Endothelial cell of umbilical vein (primary cell): ENCODE results near the gene CEP152. TPM values are rescaled to one million over a fixed set of nuclear protein-coding genes. Genes with fewer than 3 reads are reported as not detected.

Experiments
- BruUV-seq: library from RNA; stranded (reverse); fragments of 400-500 nt; replicated peaks from 2 replicates; lab custom pipeline; 2021; lab: Mats Ljungman, UMichigan
- CTCF ChIA-PET: fragments of 300-600, 350-600 bp; sonication (Branson Sonifier 250); formaldehyde crosslinking; loops from one replicate; lab custom pipeline; 2021; ENCODE audit warnings: antibody characterized with exemption, inconsistent platforms; lab: Charles Lee
- POLR2A ChIA-PET: fragments of 300-600, 350-600 bp; sonication (Branson Sonifier 250); formaldehyde crosslinking; loops from one replicate; lab custom pipeline; 2021; ENCODE audit warnings: antibody characterized with exemption, inconsistent platforms; lab: Charles Lee
- DNase-seq: peaks from one replicate; pipeline ENCODE4 v3.0.0-alpha.2; 2011; ENCODE audit warnings: low read depth, low spot score
- FAIRE-seq: peaks from 2 replicates; lab custom pipeline; 2011; peaks lifted over from hg19 to GRCh38; lab: Jason Lieb, UNC
- H2AFZ ChIP-seq: 2 replicates; pipeline ENCODE4 v1.6.0; 2012; ENCODE audit warnings: low read depth, low read length, control low read depth, inconsistent platforms
- H3K27ac ChIP-seq: 2 replicates; pipeline ENCODE4 v1.5.1; 2011; ENCODE audit warnings: low read depth, mild to moderate bottlenecking, control low read depth, low read length, moderate library complexity; ENCODE audit not compliant: insufficient read depth
- H3K27me3 ChIP-seq, 2 experiments: 2 replicates each; pipeline versions ENCODE4 v1.6.0 to v1.6.1; 2011; ENCODE audit warnings: low read length in 2 of 2, mixed read lengths in 1 of 2; ENCODE audit not compliant: control insufficient read depth in 2 of 2, insufficient read depth in 2 of 2
- H3K36me3 ChIP-seq, 2 experiments: 2 replicates in 1 of 2; 3 replicates in 1 of 2; pipeline ENCODE4 v1.5.1; 2011; ENCODE audit warnings: low read length in 2 of 2, mild to moderate bottlenecking in 1 of 2, moderate library complexity in 1 of 2; ENCODE audit not compliant: control insufficient read depth in 2 of 2, insufficient read depth in 2 of 2; ENCODE audit errors: extremely low read depth in 1 of 2
- H3K4me1 ChIP-seq: 3 replicates; pipeline ENCODE4 v1.5.1; 2011; ENCODE audit warnings: mild to moderate bottlenecking, low read length; ENCODE audit not compliant: control insufficient read depth, insufficient read depth; ENCODE audit errors: extremely low read depth
- H3K4me2 ChIP-seq: 2 replicates; pipeline ENCODE4 v1.6.1; 2011; ENCODE audit warnings: low read length, control low read depth, mixed read lengths; ENCODE audit not compliant: insufficient read depth
- H3K4me3 ChIP-seq, 3 experiments: fragments of 200-600 bp in 1 of 3; sonication (generic), shearing (Covaris generic) in 1 of 3; replicated peaks in 1 of 3; 2 replicates each; pipeline ENCODE4 v1.5.1; 2011 to 2016; ENCODE audit warnings: control low read depth in 3 of 3, low read length in 3 of 3, mild to moderate bottlenecking in 2 of 3, inconsistent platforms in 1 of 3, low read depth in 1 of 3, moderate library complexity in 1 of 3; ENCODE audit not compliant: insufficient read depth in 1 of 3
- H3K79me2 ChIP-seq: 2 replicates; pipeline ENCODE4 v1.6.0; 2012; ENCODE audit warnings: low read length, inconsistent platforms; ENCODE audit not compliant: control insufficient read depth, insufficient read depth
- H3K9ac ChIP-seq: replicated peaks from 2 replicates; pipeline ENCODE3; 2011; ENCODE audit warnings: low read length, control low read depth; ENCODE audit not compliant: insufficient read depth; ENCODE audit errors: extremely low read depth
- H3K9me1 ChIP-seq: replicated peaks from 3 replicates; pipeline ENCODE4 v1.6.0; 2011; ENCODE audit warnings: mild to moderate bottlenecking, low read length; ENCODE audit not compliant: control insufficient read depth, insufficient read depth; ENCODE audit errors: extremely low read depth
- H3K9me3 ChIP-seq: replicated peaks from 2 replicates; pipeline ENCODE4 v1.5.1; 2012; ENCODE audit warnings: low read length, inconsistent platforms; ENCODE audit not compliant: control insufficient read depth, insufficient read depth
- H4K20me1 ChIP-seq: replicated peaks from 2 replicates; pipeline ENCODE3; 2011; ENCODE audit warnings: mild to moderate bottlenecking, low read length; ENCODE audit not compliant: control insufficient read depth, insufficient read depth; ENCODE audit errors: extremely low read depth
- CTCF ChIP-seq, 2 donors: IDR thresholded peaks; 1 replicate in 1 of 2; 2 replicates in 1 of 2; pipeline ENCODE4 v1.5.1; 2011; ENCODE audit warnings: low read length in 2 of 2, mild to moderate bottlenecking in 2 of 2, moderate library complexity in 2 of 2, control low read depth in 1 of 2, inconsistent platforms in 1 of 2, low read depth in 1 of 2; ENCODE audit not compliant: insufficient read depth in 1 of 2; ENCODE audit errors: extremely low read depth in 1 of 2
- EZH2 ChIP-seq: IDR thresholded peaks from 2 replicates; pipeline ENCODE4 v1.6.1; 2012; ENCODE audit warnings: borderline replicate concordance, low read depth, mild to moderate bottlenecking, moderate library complexity, low read length, inconsistent platforms; ENCODE audit not compliant: severe bottlenecking
- FOS ChIP-seq: IDR thresholded peaks from 2 replicates; pipeline ENCODE4 v1.6.1; 2011; ENCODE audit warnings: mild to moderate bottlenecking, low read length, moderate library complexity, borderline replicate concordance; ENCODE audit not compliant: insufficient read depth
- GATA2 ChIP-seq: IDR thresholded peaks from 2 replicates; pipeline ENCODE4 v1.7.0; 2011; ENCODE audit warnings: low read depth, mild to moderate bottlenecking, moderate library complexity, mixed read lengths, low read length; ENCODE audit not compliant: insufficient read length, insufficient read depth
- JUN ChIP-seq: IDR thresholded peaks from 2 replicates; pipeline ENCODE4 v1.6.1; 2011; ENCODE audit warnings: borderline replicate concordance, low read depth; ENCODE audit not compliant: insufficient read length, insufficient read depth
- MYC ChIP-seq: IDR thresholded peaks from one replicate; pipeline ENCODE4 v1.6.1; 2011; ENCODE audit warnings: mild to moderate bottlenecking, low read depth, low read length
- POLR2A ChIP-seq: IDR thresholded peaks from 2 replicates; pipeline ENCODE4 v1.6.1; 2012; ENCODE audit warnings: low read depth, mild to moderate bottlenecking, control low read depth, low read length
- POLR2AphosphoS5 ChIP-seq: IDR thresholded peaks from 2 replicates; pipeline ENCODE4 v1.6.1; 2012; ENCODE audit warnings: low read depth, mild to moderate bottlenecking, control low read depth, low read length, moderate library complexity; ENCODE audit not compliant: insufficient read depth
- dilution Hi-C: fragments of 300-500 bp; cut with MboI; formaldehyde crosslinking; loops from one replicate; pipeline ENCODE4 v1.15.0; 2019; ENCODE audit warnings: low sequenced_read_pairs; ENCODE audit not compliant: extremely low pct_ligation_motif_present
- intact Hi-C: fragments of 100-400 bp; cut with micrococcal nuclease; formaldehyde crosslinking; loops from one replicate; pipeline ENCODE4 v1.10.0; 2022
- polyA plus RNA-seq, 4 experiments: library from polyadenylated mRNA; depleted of rRNA in 3 of 4; stranded (reverse) in 3 of 4; unstranded in 1 of 4; fragments of >200 nt; gene quantifications; 2 replicates each; pipeline versions ENCODE4 v1.2.1 to v1.2.3, GENCODE V29; 2011 to 2012; ENCODE audit warnings: missing spikeins in 1 of 4
- total RNA-seq: library from RNA; stranded (reverse); gene quantifications from 2 replicates; pipeline ENCODE4 v1.2.3, GENCODE V29; 2021
- TF ChIP-seq, protein P1 (sequence below): IDR thresholded peaks from 2 replicates; pipeline ENCODE4 v1.6.1; 2011; ENCODE audit not compliant: insufficient read depth, insufficient read length

The CEP152 gene
- total and polyA plus RNA-seq, 2 donors (not counting 3 experiments of a cell fraction or from before 2014, with no cell fraction given), result 3.0 to 15.7 TPM

DNA sequence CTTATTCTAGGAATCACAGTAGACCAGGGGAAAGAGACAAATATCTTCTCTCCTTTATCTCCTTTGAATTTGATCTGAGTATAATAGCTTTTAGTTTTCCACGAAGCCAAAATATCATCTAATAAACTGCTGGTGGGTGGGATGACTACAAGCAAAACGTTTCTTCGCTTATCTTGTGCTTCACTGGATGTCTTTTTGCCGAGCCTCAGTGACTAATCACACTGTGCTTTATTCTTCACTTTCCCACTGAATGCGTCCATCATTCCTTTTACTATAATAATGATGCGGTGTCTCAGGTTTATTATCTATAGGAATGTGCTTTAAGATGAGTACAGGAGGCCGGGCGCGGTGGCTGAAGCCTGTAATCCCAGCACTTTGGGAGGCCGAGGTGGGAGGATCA is 32.5 kb downstream of the CEP152 start:
- POLR2A ChIA-PET, result no interaction called here

More for the DNA sequence above, 32.5 kb downstream of the CEP152 start:
- Histone ChIP-seq H3K9me1 (peaks cover 2% of the 10 kb centered on the region), H3K27ac (no peak overlapping the region), H3K4me3 (no peak overlapping the region), H3K9ac (no peak overlapping the region), H3K27me3 (no peaks in the 10 kb centered on the region), H2AFZ (no peak overlapping the region), H3K79me2 (no peaks in the 10 kb centered on the region), H3K4me1 (peaks cover 15% of the 10 kb centered on the region), H4K20me1 (no peaks in the 10 kb centered on the region), H3K9me3 (no peaks in the 10 kb centered on the region), H3K4me2 (no peak overlapping the region), H3K36me3 (peaks cover 0 to 14% of the 10 kb centered on the region in 2 experiments)
- TF ChIP-seq GATA2 (no peak), JUN (no peak), MYC (no peak), EZH2 (no peak), FOS (no peak), POLR2AphosphoS5 (no peak), POLR2A (no peak), CTCF (IDR thresholded peaks at IDR 0.05; ENCODE audit: extremely low read depth in 1 of 2, insufficient read depth in 1 of 2, low read depth in 1 of 2, low read length in 2 of 2) (no peak)
- TF ChIP-seq, protein P1, sequence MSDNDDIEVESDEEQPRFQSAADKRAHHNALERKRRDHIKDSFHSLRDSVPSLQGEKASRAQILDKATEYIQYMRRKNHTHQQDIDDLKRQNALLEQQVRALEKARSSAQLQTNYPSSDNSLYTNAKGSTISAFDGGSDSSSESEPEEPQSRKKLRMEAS, result no peak
- CTCF ChIA-PET, result interaction anchor here (0.8 to 1.2 kb wide), 3 partner anchors 12 to 37 kb away, joined by 3 to 4 read pairs (median 4); no protein-coding TSS in a partner anchor
- intact Hi-C loops, result loop anchor here (10.0 kb wide), 1 partner anchor 134 kb away; the partner anchor contains the start of gene FBN1
- FAIRE-seq (no peak), DNase-seq (no peak)
- dilution Hi-C loops, result no loop called here
- no TSS peak for BruUV-seq
